Gastrocnemius medialis (tissue), 4 donors: ENCODE data around the gene FAT3. TPM values are rescaled to one million over a fixed set of nuclear protein-coding genes. Genes with fewer than 3 reads are reported as not detected.

ENCODE experiments used
- ATAC-seq, 2 donors: fragments of 150-250 bp; one replicate each; pipeline ENCODE4 v1.9.1; 2016
- DNase-seq, 2 donors: peaks; one replicate each; pipeline ENCODE4 v3.0.0-alpha.2; 2019
- H3K27ac ChIP-seq, 4 donors: fragments of 200-600 bp; sonication (generic); 1 replicate in 1 of 4; 2 replicates in 3 of 4; pipeline ENCODE4 v1.5.1; 2016 to 2018; ENCODE audit warnings: mild to moderate bottlenecking in 2 of 4, moderate library complexity in 1 of 4
- H3K27me3 ChIP-seq, 3 donors: fragments of 200-600 bp; sonication (generic) in 2 of 3; 1 replicate in 1 of 3; 2 replicates in 2 of 3; pipeline versions ENCODE4 v1.5.1 to v1.6.0; 2016 to 2019; ENCODE audit warnings: mild to moderate bottlenecking in 1 of 3, moderate library complexity in 1 of 3
- H3K36me3 ChIP-seq, 2 donors: fragments of 200-600 bp; sonication (generic) in 1 of 2; one replicate each; pipeline ENCODE4 v1.5.1; 2017 to 2018
- H3K4me1 ChIP-seq, 2 donors: fragments of 200-600 bp; sonication (generic) in 1 of 2; one replicate each; pipeline ENCODE4 v1.5.1; 2016 to 2017; ENCODE audit warnings: mild to moderate bottlenecking in 2 of 2
- H3K4me3 ChIP-seq, 4 donors: fragments of 200-600 bp; sonication (generic) in 3 of 4; 1 replicate in 1 of 4; 2 replicates in 3 of 4; pipeline ENCODE4 v1.5.1; 2016 to 2019; ENCODE audit warnings: mild to moderate bottlenecking in 2 of 4
- H3K9me3 ChIP-seq, 3 donors: fragments of 200-600 bp; sonication (generic) in 2 of 3; 1 replicate in 1 of 3; 2 replicates in 2 of 3; pipeline ENCODE4 v1.5.1; 2016 to 2019
- POLR2A ChIP-seq, 2 donors: fragments of 450-650 bp; IDR thresholded peaks; one replicate each; pipeline ENCODE4 v1.6.1; 2017; ENCODE audit warnings: antibody characterized with exemption in 2 of 2, mild to moderate bottlenecking in 2 of 2, moderate library complexity in 2 of 2
- in situ Hi-C, 4 donors: fragments of 200-750 bp; cut with MboI; loops; one replicate each; pipeline versions ENCODE4 v1.15.0 to v1.8.0; 2017; ENCODE audit warnings: low sequenced_read_pairs in 4 of 4
- intact Hi-C: fragments of 100-400 bp; cut with DNase I; formaldehyde crosslinking; loops from one replicate; pipeline ENCODE4 v1.15.1; 2023; ENCODE audit warnings: low total_unique reads
- total RNA-seq, 4 donors: library from RNA; depleted of rRNA; stranded (reverse); fragments of >200 nt; gene quantifications; one replicate each; pipeline versions ENCODE4 v1.1.0 to v1.2.3, GENCODE V29; 2016
- TF ChIP-seq, protein P1 (sequence below), 5 experiments: fragments of 450-650 bp in 3 of 5; fragments of 200-600 bp in 2 of 5; sonication (generic) in 2 of 5; IDR thresholded peaks in 4 of 5; conservative IDR thresholded peaks in 1 of 5; 1 replicate in 4 of 5; 2 replicates in 1 of 5; pipeline ENCODE4 v1.5.1; 2016 to 2019; ENCODE audit warnings: antibody characterized with exemption in 5 of 5, mild to moderate bottlenecking in 3 of 5, moderate library complexity in 3 of 5

FAT3 gene
- total RNA-seq, 4 donors from 2014 or later, result 0.15 to 1.4 (median 0.44) TPM

DNA sequence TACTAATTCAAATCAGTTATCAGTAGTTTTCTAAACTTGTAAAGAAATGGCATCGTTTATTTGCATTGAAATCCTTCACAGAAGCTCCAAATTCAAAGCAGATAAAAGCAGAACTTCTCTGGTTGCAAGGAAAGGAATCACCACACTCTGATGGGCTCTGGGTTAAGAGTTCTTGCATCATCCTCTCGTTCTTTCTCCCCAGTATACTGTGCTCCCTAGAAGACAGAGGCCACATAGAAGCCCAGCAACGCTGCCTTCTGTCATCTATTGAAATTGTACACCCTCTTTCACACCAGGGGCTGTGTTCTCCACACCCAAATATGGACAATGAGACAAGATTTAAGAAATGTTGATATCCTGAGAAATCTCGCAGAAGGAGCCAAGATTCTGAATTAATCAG, 29.3 kb downstream of the FAT3 start:
- H3K9me3 ChIP-seq, result no peaks in the 10 kb centered on the region
- in situ Hi-C loops (no loop called here), intact Hi-C loops (no loop called here)
- no peak for TF ChIP-seq POLR2A (IDR thresholded peaks at IDR 0.05)
- TF ChIP-seq, protein P1, sequence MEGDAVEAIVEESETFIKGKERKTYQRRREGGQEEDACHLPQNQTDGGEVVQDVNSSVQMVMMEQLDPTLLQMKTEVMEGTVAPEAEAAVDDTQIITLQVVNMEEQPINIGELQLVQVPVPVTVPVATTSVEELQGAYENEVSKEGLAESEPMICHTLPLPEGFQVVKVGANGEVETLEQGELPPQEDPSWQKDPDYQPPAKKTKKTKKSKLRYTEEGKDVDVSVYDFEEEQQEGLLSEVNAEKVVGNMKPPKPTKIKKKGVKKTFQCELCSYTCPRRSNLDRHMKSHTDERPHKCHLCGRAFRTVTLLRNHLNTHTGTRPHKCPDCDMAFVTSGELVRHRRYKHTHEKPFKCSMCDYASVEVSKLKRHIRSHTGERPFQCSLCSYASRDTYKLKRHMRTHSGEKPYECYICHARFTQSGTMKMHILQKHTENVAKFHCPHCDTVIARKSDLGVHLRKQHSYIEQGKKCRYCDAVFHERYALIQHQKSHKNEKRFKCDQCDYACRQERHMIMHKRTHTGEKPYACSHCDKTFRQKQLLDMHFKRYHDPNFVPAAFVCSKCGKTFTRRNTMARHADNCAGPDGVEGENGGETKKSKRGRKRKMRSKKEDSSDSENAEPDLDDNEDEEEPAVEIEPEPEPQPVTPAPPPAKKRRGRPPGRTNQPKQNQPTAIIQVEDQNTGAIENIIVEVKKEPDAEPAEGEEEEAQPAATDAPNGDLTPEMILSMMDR (IDR thresholded peaks at IDR 0.05 in 4 of 5, conservative IDR thresholded peaks at IDR 0.05 in 1 of 5), result no peak
- no peaks in the 10 kb centered on the region for H3K36me3 ChIP-seq
- no peak for DNase-seq
- no peaks in the 10 kb centered on the region for H3K27me3 ChIP-seq
- no peaks in the 10 kb centered on the region for H3K4me1 ChIP-seq
- no peak overlapping the region for H3K27ac ChIP-seq
- no peak overlapping the region for H3K4me3 ChIP-seq
- no peak for ATAC-seq

DNA sequence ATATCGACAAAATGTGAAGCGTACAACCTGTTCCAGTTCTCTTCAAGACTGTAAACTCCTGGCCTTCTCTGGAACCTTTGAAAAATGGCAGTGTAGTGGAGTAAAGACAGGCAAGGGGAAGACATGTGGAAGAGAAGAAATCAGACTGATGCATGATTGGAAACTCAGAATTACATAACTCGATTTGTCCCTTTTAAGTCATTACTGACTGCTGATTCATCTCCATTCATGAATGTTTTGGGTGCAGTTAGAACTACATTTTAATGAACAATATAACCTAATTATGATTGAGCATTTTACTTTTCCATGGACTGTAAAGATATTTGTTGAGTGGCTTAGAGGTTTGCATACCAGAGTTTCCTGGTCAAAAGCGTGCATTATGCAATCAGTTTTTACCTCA, 32.9 kb downstream of the FAT3 start:
- no peaks in the 10 kb centered on the region for H3K36me3 ChIP-seq
- no peaks in the 10 kb centered on the region for H3K9me3 ChIP-seq
- DNase-seq (no peak), ATAC-seq (no peak)
- intact Hi-C loops (no loop called here), in situ Hi-C loops (no loop called here)
- H3K27ac ChIP-seq, result no peak overlapping the region
- TF ChIP-seq POLR2A (IDR thresholded peaks at IDR 0.05), result no peak
- H3K4me3 ChIP-seq, result no peak overlapping the region
- H3K4me1 ChIP-seq, result no peaks in the 10 kb centered on the region
- H3K27me3 ChIP-seq, result no peaks in the 10 kb centered on the region

- in situ Hi-C loops, result no loop called here
- intact Hi-C loops, result no loop called here
- no peak for ATAC-seq
Measured at GRCh38 chr11:92259861-92260260, 35.2 kb downstream of the FAT3 start.

GRCh38 chr11:92264350-92264749, 39.7 kb downstream of the FAT3 start:
- intact Hi-C loops (no loop called here), in situ Hi-C loops (no loop called here)
- Histone ChIP-seq H3K27ac (no peak overlapping the region), H3K27me3 (no peaks in the 10 kb centered on the region), H3K4me1 (no peaks in the 10 kb centered on the region), H3K9me3 (no peaks in the 10 kb centered on the region), H3K4me3 (no peak overlapping the region), H3K36me3 (no peaks in the 10 kb centered on the region)
- DNase-seq (no peak), ATAC-seq (no peak)
- TF ChIP-seq POLR2A (IDR thresholded peaks at IDR 0.05), result no peak
- TF ChIP-seq, protein P1 (IDR thresholded peaks at IDR 0.05 in 4 of 5, conservative IDR thresholded peaks at IDR 0.05 in 1 of 5), result no peak

More at GRCh38 chr11:92259861-92260260, 35.2 kb downstream of the FAT3 start:
- H3K27me3 ChIP-seq, result no peaks in the 10 kb centered on the region
- no peaks in the 10 kb centered on the region for H3K9me3 ChIP-seq
- TF ChIP-seq, protein P1 (IDR thresholded peaks at IDR 0.05 in 4 of 5, conservative IDR thresholded peaks at IDR 0.05 in 1 of 5), result no peak
- TF ChIP-seq POLR2A (IDR thresholded peaks at IDR 0.05), result no peak
- no peak overlapping the region for H3K4me3 ChIP-seq
- no peak overlapping the region for H3K27ac ChIP-seq
- DNase-seq, result no peak
- no peaks in the 10 kb centered on the region for H3K4me1 ChIP-seq
- H3K36me3 ChIP-seq, result no peaks in the 10 kb centered on the region

- Histone ChIP-seq H3K36me3 (no peaks in the 10 kb centered on the region), H3K27ac (no peak overlapping the region), H3K4me3 (no peak overlapping the region), H3K9me3 (no peaks in the 10 kb centered on the region), H3K27me3 (no peaks in the 10 kb centered on the region), H3K4me1 (no peaks in the 10 kb centered on the region)
- no peak for DNase-seq
- ATAC-seq, result no peak
- TF ChIP-seq, protein P1 (IDR thresholded peaks at IDR 0.05 in 4 of 5, conservative IDR thresholded peaks at IDR 0.05 in 1 of 5), result no peak
- TF ChIP-seq POLR2A (IDR thresholded peaks at IDR 0.05), result no peak
- intact Hi-C loops, result no loop called here
- in situ Hi-C loops, result no loop called here
Measured at GRCh38 chr11:92266806-92267205, 42.2 kb downstream of the FAT3 start.
